HG03280 (cell line): Measurements from ENCODE around the gene PRG3.

Experiments
- ATAC-seq: cut with Tn5 transposase; IDR thresholded peaks from one replicate; pipeline ENCODE4 v1.9.1; 2021; ENCODE audit warnings: mild to moderate bottlenecking, moderate library complexity; ENCODE audit not compliant: unreplicated experiment

Gene PRG3

DNA sequence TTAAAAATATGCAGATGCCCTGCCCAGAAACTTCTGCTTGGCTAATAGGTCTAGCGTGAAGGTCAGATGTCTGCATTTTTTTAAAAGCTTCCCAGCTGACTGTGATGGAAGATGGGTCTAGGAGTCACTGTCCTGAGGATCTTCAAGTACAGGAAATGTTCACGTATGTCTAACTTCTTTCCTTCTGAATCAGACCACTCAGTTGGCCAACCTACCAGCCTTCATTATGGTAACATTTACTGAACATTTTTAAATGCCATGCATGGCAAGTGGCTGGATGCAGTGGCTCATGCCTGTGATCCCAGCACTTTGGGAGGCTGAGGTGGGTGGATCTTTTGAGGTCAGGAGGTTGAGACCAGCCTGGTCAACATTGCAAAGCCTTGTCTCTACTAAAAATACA, 10.6 kb upstream of the PRG3 start:
- ATAC-seq = no peak

- ATAC-seq = no peak
Measured at GRCh38 chr11:57391111-57391510, 10.2 kb upstream of the PRG3 start.

- no peak for ATAC-seq
Measured at GRCh38 chr11:57390535-57390934, 9.6 kb upstream of the PRG3 start, which contains the start of gene PRG2. Gene PRG2 (minus strand): TSS chr11:57390650. CDS start chr11:57389944, 706 bp downstream.

DNA sequence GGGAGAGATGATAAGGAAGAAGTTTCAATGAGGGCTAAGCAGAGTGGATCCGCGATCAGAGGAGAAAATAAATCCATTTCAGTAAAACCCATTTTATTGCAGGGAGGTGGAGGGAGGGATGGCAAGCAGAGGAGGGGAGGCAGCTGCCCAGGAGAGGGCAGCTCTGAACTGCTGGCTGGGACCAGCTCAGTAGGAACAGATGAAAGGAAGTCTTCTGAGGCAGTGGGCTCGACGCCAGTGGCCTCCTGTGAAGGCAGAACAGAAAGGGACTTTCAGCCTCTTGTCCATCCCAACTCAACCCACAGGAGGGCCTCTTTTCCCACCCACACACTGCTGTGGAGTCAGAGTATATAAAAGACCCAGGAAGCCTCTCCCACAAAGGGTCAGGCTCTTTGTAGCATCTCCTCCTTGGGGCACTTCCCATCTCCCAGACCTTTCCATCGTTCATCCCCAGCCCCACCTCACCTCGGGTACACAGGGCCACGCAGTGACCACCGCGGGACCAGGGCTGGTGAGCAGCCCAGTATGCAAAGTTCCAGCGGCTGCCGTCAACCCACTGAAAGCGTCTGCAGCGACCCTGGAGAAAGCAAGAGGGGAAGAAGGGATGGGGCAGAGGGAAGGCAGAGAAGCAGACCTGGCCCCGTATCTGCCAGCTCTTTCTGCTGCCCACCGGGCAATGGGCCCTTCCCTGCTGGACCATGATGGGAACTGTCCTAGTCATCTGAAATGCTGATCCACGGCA, 6.5 kb upstream of the PRG3 start:
- no peak for ATAC-seq

DNA sequence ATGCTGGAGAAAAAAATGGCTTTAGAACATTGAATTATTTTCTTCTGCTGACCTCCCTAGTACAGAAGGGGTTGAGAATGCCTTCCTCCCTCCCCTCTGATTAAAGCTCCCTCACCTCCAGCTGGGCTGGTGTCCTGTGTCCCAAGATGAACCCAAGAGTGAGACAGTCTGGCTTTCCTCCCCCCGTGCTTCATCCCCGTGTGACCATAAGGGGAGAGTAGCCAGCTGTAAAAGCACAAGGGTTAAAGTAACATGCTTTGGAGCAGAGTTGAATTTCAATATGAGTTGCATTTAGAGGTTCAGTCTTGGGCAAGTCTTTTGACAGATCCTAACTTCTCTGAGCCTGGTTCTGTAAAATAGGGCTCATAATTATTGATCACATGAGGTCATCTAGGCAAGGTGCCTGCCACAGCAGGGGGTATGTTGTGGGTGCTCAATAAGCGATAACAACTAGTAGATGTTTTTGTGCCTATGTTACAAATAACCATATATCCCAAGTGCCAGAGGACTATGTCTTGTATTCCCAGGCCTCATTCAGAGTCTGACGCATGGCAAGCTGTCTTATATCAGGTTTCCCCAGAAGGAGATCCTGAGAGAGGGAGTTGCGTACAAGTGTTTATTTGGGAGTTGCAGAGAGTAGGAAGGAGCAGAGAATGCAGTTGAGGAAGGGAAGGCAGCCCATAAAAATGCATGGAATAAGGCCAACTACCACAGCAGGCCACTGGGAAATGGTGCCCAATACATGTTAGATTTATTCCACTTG, 5.4 kb upstream of the PRG3 start:
- no peak for ATAC-seq

GRCh38 chr11:57379732-57380131, 1.2 kb downstream of the PRG3 start:
- ATAC-seq = no peak

DNA sequence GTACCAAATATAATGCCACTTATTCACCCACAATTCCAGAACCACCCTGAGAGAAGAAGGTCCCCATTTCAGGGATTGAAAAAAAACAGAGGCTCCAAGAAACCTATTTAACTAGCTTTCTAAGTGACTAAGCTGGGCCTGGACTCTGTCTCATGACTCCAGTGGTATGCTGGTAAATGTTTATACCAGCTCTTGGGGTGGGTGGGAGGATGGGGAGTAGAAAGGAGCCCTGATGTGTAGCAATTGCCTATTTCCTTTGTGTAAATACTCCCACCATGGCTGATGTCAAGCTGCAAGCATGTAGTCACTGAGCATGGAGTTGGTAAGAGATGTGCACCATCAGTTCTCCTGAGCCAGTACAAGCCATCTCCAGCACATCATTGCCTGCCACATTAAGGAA, 2.8 kb downstream of the PRG3 start:
- ATAC-seq = no peak

DNA sequence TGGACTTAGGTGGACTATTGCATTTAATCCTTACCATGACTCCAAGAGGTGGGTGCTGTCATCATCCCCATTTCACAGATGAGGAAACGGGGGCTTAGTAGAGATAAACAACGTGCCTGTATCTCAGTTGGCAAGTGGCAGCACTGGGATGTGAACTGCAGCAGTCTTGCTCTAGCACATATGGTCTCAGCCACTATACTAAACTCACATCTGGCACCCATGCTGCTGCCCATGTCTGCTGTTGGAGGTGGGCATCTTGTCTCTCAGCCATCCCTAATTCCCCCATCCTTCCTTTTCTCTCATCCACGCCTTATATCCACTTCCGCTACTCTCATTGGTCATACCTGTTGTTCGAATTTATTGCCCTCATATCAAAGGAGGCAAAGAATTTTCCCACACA, 3.8 kb downstream of the PRG3 start:
- no peak for ATAC-seq

- no peak for ATAC-seq
Measured at GRCh38 chr11:57376095-57377090, 4.6 kb downstream of the PRG3 start.

DNA sequence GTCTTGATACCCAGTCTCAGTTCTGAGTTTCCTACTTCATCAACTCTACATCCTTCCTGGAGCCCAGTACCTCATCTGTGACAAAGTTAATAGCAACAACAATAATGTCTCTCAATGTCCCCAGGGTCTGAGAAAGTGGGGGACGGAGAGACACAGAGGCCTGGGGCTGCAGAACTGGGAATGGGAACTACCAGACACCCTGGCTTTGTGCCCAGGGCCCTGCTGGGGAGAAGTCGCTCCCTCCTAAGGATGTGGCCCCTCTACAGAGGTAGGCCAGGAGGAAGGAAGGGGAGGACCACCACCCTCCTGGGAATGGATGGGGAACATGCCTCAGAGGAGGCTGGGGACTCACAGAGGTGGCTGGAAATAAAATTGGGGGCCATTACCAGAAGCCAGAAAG, 5.5 kb downstream of the PRG3 start:
- ATAC-seq = no peak

DNA sequence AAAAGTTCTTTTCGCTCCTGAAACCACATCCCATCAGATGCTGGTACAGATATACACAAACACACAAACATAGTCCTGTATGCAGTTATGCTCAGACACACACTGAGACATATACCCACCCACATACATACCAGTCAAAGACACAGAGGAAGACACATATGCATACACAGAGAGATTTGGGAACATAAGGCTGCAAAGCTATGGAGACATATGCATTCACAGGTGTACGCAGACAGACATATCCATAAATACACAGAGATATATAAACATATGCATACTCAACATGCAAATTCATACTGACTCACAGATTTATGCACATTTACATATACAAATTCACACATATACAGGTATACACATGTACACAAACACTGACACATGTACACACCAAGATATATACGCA, 6.0 kb downstream of the PRG3 start:
- ATAC-seq = no peak

GRCh38 chr11:57373146-57373545, 7.8 kb downstream of the PRG3 start:
- ATAC-seq = no peak

GRCh38 chr11:57370941-57371340, 10.0 kb downstream of the PRG3 start:
- no peak for ATAC-seq

DNA sequence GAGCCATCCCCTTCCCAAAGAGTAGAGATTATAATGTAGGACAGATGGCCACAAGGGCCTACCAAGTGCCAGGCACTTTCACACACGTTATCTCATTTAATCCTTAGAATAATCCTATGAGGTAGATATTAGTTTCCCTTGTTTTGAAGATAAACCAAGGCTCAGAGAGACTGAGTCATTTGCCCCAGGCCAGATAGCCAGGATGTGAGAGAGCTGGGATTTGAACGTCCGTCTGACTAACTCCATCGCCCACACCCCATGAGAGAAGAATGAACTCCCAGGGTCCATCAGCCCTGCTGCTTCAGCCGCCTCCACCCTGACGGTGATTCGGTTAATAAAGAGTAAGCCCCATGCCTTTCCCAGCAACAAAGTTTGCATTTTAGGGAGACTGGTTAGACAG, 10.7 kb downstream of the PRG3 start:
- no peak for ATAC-seq

DNA sequence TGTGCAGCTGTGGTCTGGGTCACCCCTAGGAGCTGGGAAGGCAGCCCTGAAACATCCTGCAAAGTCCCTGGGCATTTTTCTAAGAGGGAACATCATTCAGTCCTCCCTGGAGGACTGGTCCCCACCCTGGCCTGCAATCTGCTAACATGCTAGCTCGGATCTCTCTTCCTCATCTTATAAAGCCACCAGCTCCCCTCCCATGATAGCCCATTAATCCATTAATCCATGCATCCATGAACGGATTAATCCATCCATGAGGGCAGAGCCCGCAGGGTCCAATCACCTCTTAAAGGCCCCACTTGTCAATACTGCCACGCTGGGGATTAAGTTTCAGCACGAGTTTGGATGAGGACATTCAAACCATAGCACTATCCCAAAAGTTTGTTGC, 12.1 kb downstream of the PRG3 start:
- no peak for ATAC-seq

DNA sequence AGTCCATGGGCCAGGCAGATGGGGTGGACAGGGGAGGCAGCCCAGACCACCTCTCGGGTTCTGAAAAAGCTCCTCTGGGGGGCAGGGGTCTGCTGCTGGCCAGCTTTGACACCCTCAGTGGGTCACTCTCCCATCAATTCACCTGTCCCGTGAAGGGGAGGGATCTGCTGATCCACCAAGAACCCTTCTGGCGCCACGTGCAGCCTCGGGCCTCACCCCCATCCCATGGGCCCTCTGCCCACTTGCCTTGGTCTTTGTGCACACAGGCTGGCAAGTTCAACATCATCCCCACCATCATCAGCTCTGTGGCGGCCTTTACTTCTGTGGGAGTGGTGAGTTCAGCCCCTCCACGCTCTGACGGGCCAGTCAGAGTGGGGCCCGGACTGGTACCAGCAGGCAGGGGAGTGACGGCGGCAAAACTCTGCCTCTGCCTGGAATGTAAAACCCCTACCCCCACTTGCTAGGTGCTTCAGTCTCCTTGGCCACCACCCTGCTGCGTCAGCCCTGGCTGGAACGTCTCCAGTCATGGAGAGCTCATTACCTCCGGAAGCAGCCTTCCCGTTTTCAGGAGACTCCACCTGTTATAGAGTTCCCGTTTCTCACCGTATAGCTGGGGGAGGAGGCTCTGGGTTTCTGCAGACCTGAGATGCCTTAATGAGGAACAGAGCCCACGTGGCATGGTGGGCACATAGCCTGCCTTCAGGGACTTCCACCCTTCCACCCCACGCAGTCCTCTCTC, 12.7 kb downstream of the PRG3 start:
- no peak for ATAC-seq

DNA sequence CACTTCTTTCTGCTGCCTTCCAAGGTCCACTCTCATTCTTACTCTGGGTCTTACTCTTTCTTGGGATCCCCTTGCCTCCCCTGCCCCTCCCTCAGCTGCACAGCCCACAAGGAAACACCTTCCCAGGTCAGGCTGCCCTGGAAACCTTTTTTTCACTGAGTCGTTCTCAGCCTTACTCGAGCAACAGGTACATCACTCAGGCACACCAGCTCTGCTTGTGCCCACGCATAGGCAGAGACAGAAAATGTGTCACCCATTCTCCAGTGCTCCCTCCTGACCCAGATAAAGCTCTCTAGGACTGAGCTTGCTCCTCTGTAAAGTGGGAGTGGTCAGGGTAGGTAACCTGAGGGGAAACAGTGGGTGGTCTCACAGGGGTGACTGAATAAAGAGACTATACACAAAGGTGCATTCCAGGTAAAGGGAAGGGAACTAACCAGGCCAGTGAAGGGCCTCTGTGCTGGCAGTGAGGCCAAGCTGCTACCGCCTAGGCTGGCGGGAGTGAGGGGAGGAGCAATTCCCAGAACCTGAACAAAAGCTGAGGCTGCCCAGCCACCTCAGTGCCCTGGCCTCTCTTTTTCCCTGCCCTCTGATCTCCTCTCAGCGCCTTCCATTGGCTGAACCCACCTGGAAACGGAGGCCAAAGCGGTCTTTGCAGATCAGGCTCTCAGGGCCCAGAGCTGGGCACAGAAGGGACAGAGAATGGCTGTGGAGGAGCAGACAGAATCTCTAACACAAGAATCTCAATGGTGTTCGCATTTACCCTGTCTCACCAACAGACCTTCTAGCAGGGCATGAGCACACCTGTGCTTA, 15.9 kb downstream of the PRG3 start:
- ATAC-seq = no peak

DNA sequence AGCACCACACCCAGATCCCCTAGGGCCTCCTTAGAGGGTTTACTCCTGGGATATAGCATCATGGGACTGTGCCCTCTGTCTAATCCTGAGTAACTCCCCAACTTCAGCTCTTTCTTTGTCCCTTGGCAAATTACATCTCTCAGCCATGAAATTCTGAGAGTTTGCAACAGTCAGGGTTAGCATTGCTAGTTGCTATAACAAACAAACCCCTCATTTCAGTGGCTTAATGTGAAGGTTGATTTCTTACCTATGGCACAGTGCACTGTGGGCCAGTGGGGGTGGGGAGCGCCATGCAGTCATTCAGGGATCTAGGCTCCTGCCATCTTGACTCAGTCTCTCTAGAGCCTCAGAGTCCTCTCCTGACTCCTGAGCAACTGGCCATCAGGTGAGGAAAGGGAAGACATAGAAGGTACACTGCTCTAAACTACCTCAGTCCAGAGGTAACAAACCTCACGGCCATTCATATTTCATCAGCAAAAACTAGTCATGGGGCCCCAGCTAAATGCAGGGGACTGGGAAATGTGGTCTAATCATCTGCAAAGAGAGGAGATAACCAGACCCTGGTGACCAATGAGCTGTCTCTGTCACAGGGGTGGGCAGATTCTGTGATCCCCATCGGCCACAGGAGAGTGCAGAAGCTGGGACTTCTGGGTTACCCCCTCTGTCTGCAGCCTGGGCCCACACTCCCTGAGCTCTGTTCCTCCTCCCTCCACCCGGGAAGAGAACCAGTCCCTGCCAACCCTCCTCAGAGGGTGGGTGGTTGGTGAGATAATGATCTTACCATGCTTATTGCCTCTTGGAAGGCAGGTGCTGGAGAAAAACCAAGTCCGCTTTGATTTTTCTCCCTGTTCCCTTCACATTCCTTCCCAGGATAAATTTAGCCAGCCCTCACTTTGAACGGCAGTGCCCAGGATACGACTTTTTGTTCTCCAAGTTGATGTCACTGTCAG, 17.5 kb downstream of the PRG3 start:
- no peak for ATAC-seq

DNA sequence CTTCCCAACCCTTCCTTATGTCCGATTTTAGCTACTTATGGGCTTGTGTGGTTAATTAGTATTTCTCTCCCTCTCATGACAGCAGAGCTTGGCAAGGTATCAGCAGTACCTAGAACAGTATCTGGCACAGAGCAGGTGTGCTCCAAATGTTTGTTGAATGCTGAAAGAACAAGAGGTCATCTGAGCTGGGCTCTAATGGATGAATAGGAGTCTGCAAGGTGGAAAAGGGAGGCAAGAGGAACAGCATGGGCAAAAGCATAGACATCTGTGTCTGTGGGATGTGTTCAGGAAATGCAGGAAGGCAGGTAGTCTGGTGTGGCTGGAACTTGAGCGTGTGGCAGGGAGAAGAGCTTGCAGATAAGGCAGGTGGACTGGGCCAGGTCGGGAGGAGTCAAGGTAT, 19.0 kb downstream of the PRG3 start:
- ATAC-seq = no peak
